ENCODE data around the gene ZFYVE21.

DNA sequence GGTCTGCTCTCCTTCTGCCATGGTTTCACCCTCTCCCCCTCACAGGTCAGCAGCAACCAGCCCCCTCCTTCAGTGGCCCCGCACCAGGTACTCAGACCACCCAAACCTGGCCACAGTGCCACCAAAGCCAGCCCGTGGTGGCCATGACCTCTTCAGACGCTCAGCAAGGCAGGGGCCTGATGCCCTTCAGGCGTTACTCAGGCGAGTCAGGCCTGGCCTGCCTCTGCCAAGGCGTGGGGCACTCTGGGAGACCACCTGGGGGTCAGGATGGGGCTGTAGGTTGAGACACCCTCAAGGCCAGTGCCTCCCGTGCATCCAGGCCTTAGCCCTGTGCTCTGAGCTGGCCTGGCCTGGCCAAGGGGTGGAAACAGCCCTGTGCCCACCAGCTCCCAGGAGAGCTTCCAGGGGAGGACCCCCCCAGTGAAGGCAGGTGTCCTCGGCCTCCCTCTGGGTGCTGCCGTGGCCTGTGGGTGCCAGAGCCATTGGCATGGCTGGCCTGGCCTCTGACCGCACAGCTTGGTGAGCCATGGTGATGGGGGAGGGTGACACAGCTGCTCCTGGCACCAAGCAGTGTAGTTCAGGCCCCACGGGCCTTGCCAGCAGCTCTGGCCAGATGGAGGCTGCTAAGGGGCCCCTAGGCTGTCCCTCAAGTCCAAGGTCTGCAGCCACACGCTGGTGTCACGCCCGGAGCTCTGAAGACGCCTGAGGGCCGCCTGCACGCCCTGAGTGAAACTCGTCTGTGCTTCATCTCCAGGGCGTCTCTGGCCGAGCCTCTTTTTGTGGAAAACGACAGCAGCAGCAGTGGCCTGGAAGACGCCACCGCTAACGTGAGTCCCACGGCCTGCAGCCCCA is 15.5 kb upstream of the ZFYVE21 start:
- no peak for TF ChIP-seq EP300 (IDR thresholded peaks at IDR 0.05)
- TF ChIP-seq, protein P1, sequence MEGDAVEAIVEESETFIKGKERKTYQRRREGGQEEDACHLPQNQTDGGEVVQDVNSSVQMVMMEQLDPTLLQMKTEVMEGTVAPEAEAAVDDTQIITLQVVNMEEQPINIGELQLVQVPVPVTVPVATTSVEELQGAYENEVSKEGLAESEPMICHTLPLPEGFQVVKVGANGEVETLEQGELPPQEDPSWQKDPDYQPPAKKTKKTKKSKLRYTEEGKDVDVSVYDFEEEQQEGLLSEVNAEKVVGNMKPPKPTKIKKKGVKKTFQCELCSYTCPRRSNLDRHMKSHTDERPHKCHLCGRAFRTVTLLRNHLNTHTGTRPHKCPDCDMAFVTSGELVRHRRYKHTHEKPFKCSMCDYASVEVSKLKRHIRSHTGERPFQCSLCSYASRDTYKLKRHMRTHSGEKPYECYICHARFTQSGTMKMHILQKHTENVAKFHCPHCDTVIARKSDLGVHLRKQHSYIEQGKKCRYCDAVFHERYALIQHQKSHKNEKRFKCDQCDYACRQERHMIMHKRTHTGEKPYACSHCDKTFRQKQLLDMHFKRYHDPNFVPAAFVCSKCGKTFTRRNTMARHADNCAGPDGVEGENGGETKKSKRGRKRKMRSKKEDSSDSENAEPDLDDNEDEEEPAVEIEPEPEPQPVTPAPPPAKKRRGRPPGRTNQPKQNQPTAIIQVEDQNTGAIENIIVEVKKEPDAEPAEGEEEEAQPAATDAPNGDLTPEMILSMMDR (IDR thresholded peaks at IDR 0.05): no peak
- TF ChIP-seq POLR2A (IDR thresholded peaks at IDR 0.05): no peak

Measured in ovary (tissue), 3 donors.